WI38 (cell line): Measurements from ENCODE around the gene UBA3.

Source experiments
- H3K4me3 ChIP-seq: 2 replicates; pipeline ENCODE4 v1.5.1; 2011; ENCODE audit warnings: low read depth, mild to moderate bottlenecking, control low read depth, low read length
- TF ChIP-seq, protein P1 (sequence below): IDR thresholded peaks from 2 replicates; pipeline ENCODE4 v1.5.1; 2012; ENCODE audit warnings: low read depth, mild to moderate bottlenecking, control low read depth, low read length

Gene UBA3

DNA sequence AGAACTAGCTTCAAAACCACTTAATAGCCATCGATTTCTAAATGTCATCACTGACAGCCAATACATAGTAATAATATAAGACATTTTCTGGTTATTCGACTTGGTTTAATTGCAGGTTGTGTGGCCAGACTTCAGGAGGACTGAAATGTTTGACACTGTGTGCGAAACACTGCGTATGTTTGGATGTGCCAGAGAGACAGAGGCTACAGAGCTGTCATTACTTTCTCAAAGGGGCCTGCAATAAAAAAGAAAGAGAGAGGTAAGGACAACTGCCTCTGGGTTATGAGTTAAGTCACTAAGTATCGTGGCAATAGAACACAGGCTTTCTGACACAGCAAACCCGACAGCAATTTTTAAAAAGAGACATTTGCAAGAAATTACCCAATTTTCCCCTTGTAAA is 41.3 kb upstream of the UBA3 start:
- no peak overlapping the region for H3K4me3 ChIP-seq
- TF ChIP-seq, protein P1, sequence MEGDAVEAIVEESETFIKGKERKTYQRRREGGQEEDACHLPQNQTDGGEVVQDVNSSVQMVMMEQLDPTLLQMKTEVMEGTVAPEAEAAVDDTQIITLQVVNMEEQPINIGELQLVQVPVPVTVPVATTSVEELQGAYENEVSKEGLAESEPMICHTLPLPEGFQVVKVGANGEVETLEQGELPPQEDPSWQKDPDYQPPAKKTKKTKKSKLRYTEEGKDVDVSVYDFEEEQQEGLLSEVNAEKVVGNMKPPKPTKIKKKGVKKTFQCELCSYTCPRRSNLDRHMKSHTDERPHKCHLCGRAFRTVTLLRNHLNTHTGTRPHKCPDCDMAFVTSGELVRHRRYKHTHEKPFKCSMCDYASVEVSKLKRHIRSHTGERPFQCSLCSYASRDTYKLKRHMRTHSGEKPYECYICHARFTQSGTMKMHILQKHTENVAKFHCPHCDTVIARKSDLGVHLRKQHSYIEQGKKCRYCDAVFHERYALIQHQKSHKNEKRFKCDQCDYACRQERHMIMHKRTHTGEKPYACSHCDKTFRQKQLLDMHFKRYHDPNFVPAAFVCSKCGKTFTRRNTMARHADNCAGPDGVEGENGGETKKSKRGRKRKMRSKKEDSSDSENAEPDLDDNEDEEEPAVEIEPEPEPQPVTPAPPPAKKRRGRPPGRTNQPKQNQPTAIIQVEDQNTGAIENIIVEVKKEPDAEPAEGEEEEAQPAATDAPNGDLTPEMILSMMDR: no peak

DNA sequence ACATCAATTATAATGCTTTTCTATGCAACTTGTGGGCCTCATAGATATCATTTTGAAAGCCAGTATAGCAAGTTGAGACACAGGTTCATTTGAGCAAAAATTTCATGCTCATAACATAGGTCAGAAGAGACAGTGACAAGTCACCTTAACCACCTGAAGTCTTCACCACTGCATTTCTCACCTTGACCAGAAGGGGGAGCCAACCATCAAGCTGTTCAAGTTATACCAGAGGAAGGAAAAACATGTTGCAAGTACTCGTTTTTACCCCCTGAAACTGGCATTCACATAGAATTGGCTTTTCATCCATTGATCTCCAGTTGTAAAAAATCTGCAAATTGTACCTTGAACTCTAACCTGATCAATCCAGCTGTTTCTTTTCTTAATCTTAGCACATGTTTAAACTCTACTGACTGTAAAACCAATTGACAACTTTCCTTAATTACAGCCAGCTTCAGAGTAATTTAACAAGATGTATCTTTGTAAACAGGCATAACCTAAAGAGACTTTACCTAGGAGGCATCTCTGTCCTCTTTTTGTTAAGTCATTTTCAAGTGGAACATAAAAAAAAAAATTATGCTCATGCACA is 40.8 kb upstream of the UBA3 start:
- TF ChIP-seq, protein P1: peak; percentile 91
- H3K4me3 ChIP-seq: no peak overlapping the region

- TF ChIP-seq, protein P1: no peak
- no peak overlapping the region for H3K4me3 ChIP-seq
Measured at GRCh38 chr3:69119681-69120080, 39.5 kb upstream of the UBA3 start.

- TF ChIP-seq, protein P1: no peak
- no peak overlapping the region for H3K4me3 ChIP-seq
Measured at GRCh38 chr3:69119138-69119537, 39.0 kb upstream of the UBA3 start.

DNA sequence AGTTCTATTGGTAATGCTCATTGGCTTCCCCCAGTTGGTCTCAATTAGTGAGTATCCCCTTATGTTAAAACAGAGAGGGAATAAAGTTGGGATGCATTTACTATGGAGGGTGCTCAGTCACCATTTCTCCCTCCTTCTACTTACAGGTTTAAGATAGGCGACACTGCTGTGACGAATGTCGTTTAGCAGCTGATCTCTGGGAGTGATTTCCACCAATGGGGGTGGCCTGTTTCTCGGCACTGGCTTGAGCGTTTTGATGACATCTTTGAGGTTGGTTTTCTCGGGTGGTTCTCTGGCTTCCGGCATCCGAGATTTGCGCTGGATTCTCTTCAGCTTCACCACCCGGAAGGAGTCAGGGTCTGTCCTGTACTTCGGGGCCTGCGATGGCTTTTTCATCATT is 38.4 kb upstream of the UBA3 start:
- TF ChIP-seq, protein P1: no peak
- H3K4me3 ChIP-seq: no peak overlapping the region

DNA sequence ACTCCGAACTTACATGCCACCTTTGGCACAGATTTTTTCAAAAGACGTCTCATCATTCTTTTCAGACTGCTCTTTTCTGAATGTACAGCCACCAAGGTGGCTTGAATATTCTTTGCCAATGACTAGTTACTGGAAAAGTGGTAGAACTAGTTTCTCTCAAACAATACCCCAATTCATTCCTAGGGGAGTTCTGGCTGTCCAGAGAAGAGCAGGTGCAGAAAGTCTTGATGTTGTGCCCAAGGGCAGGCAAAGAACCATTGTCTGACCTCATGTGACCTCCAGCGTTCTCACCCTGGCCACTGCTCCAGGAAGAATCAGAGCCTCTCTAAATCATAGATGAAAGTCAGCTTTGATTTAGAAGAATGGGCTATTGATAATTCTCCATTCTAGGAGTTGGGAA is 36.7 kb upstream of the UBA3 start:
- no peak overlapping the region for H3K4me3 ChIP-seq
- TF ChIP-seq, protein P1: no peak

- TF ChIP-seq, protein P1: no peak
- H3K4me3 ChIP-seq: no peak overlapping the region
Measured at GRCh38 chr3:69116162-69116561, 36.0 kb upstream of the UBA3 start.
